Endothelial cell of umbilical vein (primary cell): ENCODE results near the gene IFITM5. TPM values are rescaled to one million over a fixed set of nuclear protein-coding genes. Genes with fewer than 3 reads are reported as not detected.
"Not testable (repeated sequence)": the region's sequence is repeated elsewhere in the genome, so short reads cannot be mapped to it uniquely, and the experiment has no call there.

Source experiments
- BruUV-seq: library from RNA; stranded (reverse); fragments of 400-500 nt; replicated peaks from 2 replicates; lab custom pipeline; 2021; lab: Mats Ljungman, UMichigan
- CTCF ChIA-PET: fragments of 300-600, 350-600 bp; sonication (Branson Sonifier 250); formaldehyde crosslinking; loops from one replicate; lab custom pipeline; 2021; ENCODE audit warnings: antibody characterized with exemption, inconsistent platforms; lab: Charles Lee
- POLR2A ChIA-PET: fragments of 300-600, 350-600 bp; sonication (Branson Sonifier 250); formaldehyde crosslinking; loops from one replicate; lab custom pipeline; 2021; ENCODE audit warnings: antibody characterized with exemption, inconsistent platforms; lab: Charles Lee
- DNase-seq: peaks from one replicate; pipeline ENCODE4 v3.0.0-alpha.2; 2011; ENCODE audit warnings: low read depth, low spot score
- FAIRE-seq: peaks from 2 replicates; lab custom pipeline; 2011; peaks lifted over from hg19 to GRCh38; lab: Jason Lieb, UNC
- H2AFZ ChIP-seq: 2 replicates; pipeline ENCODE4 v1.6.0; 2012; ENCODE audit warnings: low read depth, low read length, control low read depth, inconsistent platforms
- H3K27ac ChIP-seq: 2 replicates; pipeline ENCODE4 v1.5.1; 2011; ENCODE audit warnings: low read depth, mild to moderate bottlenecking, control low read depth, low read length, moderate library complexity; ENCODE audit not compliant: insufficient read depth
- H3K27me3 ChIP-seq, 2 experiments: 2 replicates each; pipeline versions ENCODE4 v1.6.0 to v1.6.1; 2011; ENCODE audit warnings: low read length in 2 of 2, mixed read lengths in 1 of 2; ENCODE audit not compliant: control insufficient read depth in 2 of 2, insufficient read depth in 2 of 2
- H3K36me3 ChIP-seq, 2 experiments: 2 replicates in 1 of 2; 3 replicates in 1 of 2; pipeline ENCODE4 v1.5.1; 2011; ENCODE audit warnings: low read length in 2 of 2, mild to moderate bottlenecking in 1 of 2, moderate library complexity in 1 of 2; ENCODE audit not compliant: control insufficient read depth in 2 of 2, insufficient read depth in 2 of 2; ENCODE audit errors: extremely low read depth in 1 of 2
- H3K4me1 ChIP-seq: 3 replicates; pipeline ENCODE4 v1.5.1; 2011; ENCODE audit warnings: mild to moderate bottlenecking, low read length; ENCODE audit not compliant: control insufficient read depth, insufficient read depth; ENCODE audit errors: extremely low read depth
- H3K4me2 ChIP-seq: 2 replicates; pipeline ENCODE4 v1.6.1; 2011; ENCODE audit warnings: low read length, control low read depth, mixed read lengths; ENCODE audit not compliant: insufficient read depth
- H3K4me3 ChIP-seq, 3 experiments: fragments of 200-600 bp in 1 of 3; sonication (generic), shearing (Covaris generic) in 1 of 3; replicated peaks in 1 of 3; 2 replicates each; pipeline ENCODE4 v1.5.1; 2011 to 2016; ENCODE audit warnings: control low read depth in 3 of 3, low read length in 3 of 3, mild to moderate bottlenecking in 2 of 3, inconsistent platforms in 1 of 3, low read depth in 1 of 3, moderate library complexity in 1 of 3; ENCODE audit not compliant: insufficient read depth in 1 of 3
- H3K79me2 ChIP-seq: 2 replicates; pipeline ENCODE4 v1.6.0; 2012; ENCODE audit warnings: low read length, inconsistent platforms; ENCODE audit not compliant: control insufficient read depth, insufficient read depth
- H3K9ac ChIP-seq: replicated peaks from 2 replicates; pipeline ENCODE3; 2011; ENCODE audit warnings: low read length, control low read depth; ENCODE audit not compliant: insufficient read depth; ENCODE audit errors: extremely low read depth
- H3K9me1 ChIP-seq: replicated peaks from 3 replicates; pipeline ENCODE4 v1.6.0; 2011; ENCODE audit warnings: mild to moderate bottlenecking, low read length; ENCODE audit not compliant: control insufficient read depth, insufficient read depth; ENCODE audit errors: extremely low read depth
- H3K9me3 ChIP-seq: replicated peaks from 2 replicates; pipeline ENCODE4 v1.5.1; 2012; ENCODE audit warnings: low read length, inconsistent platforms; ENCODE audit not compliant: control insufficient read depth, insufficient read depth
- H4K20me1 ChIP-seq: replicated peaks from 2 replicates; pipeline ENCODE3; 2011; ENCODE audit warnings: mild to moderate bottlenecking, low read length; ENCODE audit not compliant: control insufficient read depth, insufficient read depth; ENCODE audit errors: extremely low read depth
- CTCF ChIP-seq, 2 donors: IDR thresholded peaks; 1 replicate in 1 of 2; 2 replicates in 1 of 2; pipeline ENCODE4 v1.5.1; 2011; ENCODE audit warnings: low read length in 2 of 2, mild to moderate bottlenecking in 2 of 2, moderate library complexity in 2 of 2, control low read depth in 1 of 2, inconsistent platforms in 1 of 2, low read depth in 1 of 2; ENCODE audit not compliant: insufficient read depth in 1 of 2; ENCODE audit errors: extremely low read depth in 1 of 2
- EZH2 ChIP-seq: IDR thresholded peaks from 2 replicates; pipeline ENCODE4 v1.6.1; 2012; ENCODE audit warnings: borderline replicate concordance, low read depth, mild to moderate bottlenecking, moderate library complexity, low read length, inconsistent platforms; ENCODE audit not compliant: severe bottlenecking
- FOS ChIP-seq: IDR thresholded peaks from 2 replicates; pipeline ENCODE4 v1.6.1; 2011; ENCODE audit warnings: mild to moderate bottlenecking, low read length, moderate library complexity, borderline replicate concordance; ENCODE audit not compliant: insufficient read depth
- GATA2 ChIP-seq: IDR thresholded peaks from 2 replicates; pipeline ENCODE4 v1.7.0; 2011; ENCODE audit warnings: low read depth, mild to moderate bottlenecking, moderate library complexity, mixed read lengths, low read length; ENCODE audit not compliant: insufficient read length, insufficient read depth
- JUN ChIP-seq: IDR thresholded peaks from 2 replicates; pipeline ENCODE4 v1.6.1; 2011; ENCODE audit warnings: borderline replicate concordance, low read depth; ENCODE audit not compliant: insufficient read length, insufficient read depth
- MAX ChIP-seq: IDR thresholded peaks from 2 replicates; pipeline ENCODE4 v1.6.1; 2011; ENCODE audit not compliant: insufficient read depth, insufficient read length
- MYC ChIP-seq: IDR thresholded peaks from one replicate; pipeline ENCODE4 v1.6.1; 2011; ENCODE audit warnings: mild to moderate bottlenecking, low read depth, low read length
- POLR2A ChIP-seq: IDR thresholded peaks from 2 replicates; pipeline ENCODE4 v1.6.1; 2012; ENCODE audit warnings: low read depth, mild to moderate bottlenecking, control low read depth, low read length
- POLR2AphosphoS5 ChIP-seq: IDR thresholded peaks from 2 replicates; pipeline ENCODE4 v1.6.1; 2012; ENCODE audit warnings: low read depth, mild to moderate bottlenecking, control low read depth, low read length, moderate library complexity; ENCODE audit not compliant: insufficient read depth
- dilution Hi-C: fragments of 300-500 bp; cut with MboI; formaldehyde crosslinking; loops from one replicate; pipeline ENCODE4 v1.15.0; 2019; ENCODE audit warnings: low sequenced_read_pairs; ENCODE audit not compliant: extremely low pct_ligation_motif_present
- intact Hi-C: fragments of 100-400 bp; cut with micrococcal nuclease; formaldehyde crosslinking; loops from one replicate; pipeline ENCODE4 v1.10.0; 2022
- polyA plus RNA-seq, 4 experiments: library from polyadenylated mRNA; depleted of rRNA in 3 of 4; stranded (reverse) in 3 of 4; unstranded in 1 of 4; fragments of >200 nt; gene quantifications; 2 replicates each; pipeline versions ENCODE4 v1.2.1 to v1.2.3, GENCODE V29; 2011 to 2012; ENCODE audit warnings: missing spikeins in 1 of 4
- total RNA-seq: library from RNA; stranded (reverse); gene quantifications from 2 replicates; pipeline ENCODE4 v1.2.3, GENCODE V29; 2021

IFITM5 gene
- total and polyA plus RNA-seq, 2 donors (not counting 3 experiments of a cell fraction or from before 2014, with no cell fraction given), result not detected

- POLR2A ChIA-PET, result no interaction called here
- TF ChIP-seq GATA2 (no peak), MYC (no peak), CTCF (IDR thresholded peaks at IDR 0.05; ENCODE audit: extremely low read depth in 1 of 2, insufficient read depth in 1 of 2, low read depth in 1 of 2, low read length in 2 of 2) (no peak), JUN (no peak), POLR2A (no peak), FOS (no peak), POLR2AphosphoS5 (no peak), EZH2 (no peak), MAX (no peak)
- Histone ChIP-seq H3K36me3 (no peaks in the 10 kb centered on the region), H3K79me2 (no peaks in the 10 kb centered on the region), H2AFZ (no peak overlapping the region), H3K4me1 (peaks cover 15% of the 10 kb centered on the region), H3K27me3 (no peaks in the 10 kb centered on the region), H3K9me3 (no peaks in the 10 kb centered on the region), H3K9ac (no peak overlapping the region), H3K4me2 (no peak overlapping the region), H4K20me1 (no peaks in the 10 kb centered on the region), H3K9me1 (no peaks in the 10 kb centered on the region), H3K27ac (no peak overlapping the region), H3K4me3 (no peak overlapping the region)
- FAIRE-seq (no peak), DNase-seq (no peak)
- intact Hi-C loops (no loop called here), dilution Hi-C loops (no loop called here)
- no TSS peak for BruUV-seq
- CTCF ChIA-PET, result interaction anchor here (1.6 kb wide), 1 partner anchor 10 kb away, joined by 3 read pairs; no protein-coding TSS in a partner anchor
Measured at GRCh38 chr11:329886-330253, 30.5 kb upstream of the IFITM5 start.

- H4K20me1 ChIP-seq, H3K36me3 ChIP-seq, H3K9me1 ChIP-seq, BruUV-seq, FAIRE-seq, H3K27me3 ChIP-seq, H3K4me2 ChIP-seq, H3K9me3 ChIP-seq, POLR2A ChIA-PET, H3K9ac ChIP-seq, DNase-seq, H3K4me3 ChIP-seq, H2AFZ ChIP-seq, dilution Hi-C loops, H3K27ac ChIP-seq, H3K79me2 ChIP-seq, intact Hi-C loops: not testable (repeated sequence)
- H3K4me1 ChIP-seq, result peaks cover 15% of the 10 kb centered on the region
- CTCF ChIA-PET, result interaction anchor here (1.6 kb wide), 1 partner anchor 12 kb away, joined by 3 read pairs; no protein-coding TSS in a partner anchor
Measured at GRCh38 chr11:328516-329100, 29.3 kb upstream of the IFITM5 start.
